GM18505 (cell line): ENCODE results near the gene LPO.
A peak's percentile ranks its signal among the peaks of the same experiment; 100 is the strongest.

Experiments
- ATAC-seq: cut with Tn5 transposase; IDR thresholded peaks from one replicate; pipeline ENCODE4 v1.9.1; 2021; ENCODE audit not compliant: unreplicated experiment
- POLR2A ChIP-seq: IDR thresholded peaks from 4 replicates; pipeline ENCODE4 v1.6.1; 2011; ENCODE audit warnings: borderline replicate concordance; ENCODE audit not compliant: insufficient read depth, insufficient read length; ENCODE audit errors: extremely low read depth

The LPO gene

GRCh38 chr17:58235821-58236220 is 2.6 kb upstream of the LPO start:
- ATAC-seq, result no peak
- no peak for TF ChIP-seq POLR2A

- no peak for TF ChIP-seq POLR2A
- no peak for ATAC-seq
These were observed 2.0 kb upstream of the LPO start for GRCh38 chr17:58236394-58236793.

GRCh38 chr17:58239987-58240386 is 1.6 kb downstream of the LPO start:
- no peak for TF ChIP-seq POLR2A
- ATAC-seq, result no peak

GRCh38 chr17:58242171-58242784 is 3.9 kb downstream of the LPO start:
- no peak for TF ChIP-seq POLR2A
- ATAC-seq, result no peak

- no peak for ATAC-seq
These were observed 6.6 kb downstream of the LPO start for GRCh38 chr17:58244963-58245362.

GRCh38 chr17:58245428-58246103 is 7.2 kb downstream of the LPO start:
- no peak for TF ChIP-seq POLR2A

More at GRCh38 chr17:58244963-58245362, 6.6 kb downstream of the LPO start:
- TF ChIP-seq POLR2A, result no peak

GRCh38 chr17:58246104-58246740 is 7.8 kb downstream of the LPO start:
- no peak for TF ChIP-seq POLR2A
- ATAC-seq, result no peak

More at GRCh38 chr17:58245428-58246103, 7.2 kb downstream of the LPO start:
- ATAC-seq, result no peak

- no peak for TF ChIP-seq POLR2A
- no peak for ATAC-seq
These were observed 8.4 kb downstream of the LPO start for GRCh38 chr17:58246781-58247180.

GRCh38 chr17:58247511-58248363 is 9.4 kb downstream of the LPO start:
- TF ChIP-seq POLR2A, result no peak
- ATAC-seq, result no peak

- no peak for ATAC-seq
- TF ChIP-seq POLR2A, result no peak
These were observed 10.5 kb downstream of the LPO start for GRCh38 chr17:58248955-58249269.

- TF ChIP-seq POLR2A, result no peak
- ATAC-seq, result peak; percentile 58
These were observed 11.1 kb downstream of the LPO start for GRCh38 chr17:58249270-58250133.

- ATAC-seq, result no peak
- TF ChIP-seq POLR2A, result no peak
These were observed 12.1 kb downstream of the LPO start for GRCh38 chr17:58250344-58251011.
